Upper lobe of right lung (tissue), 1 donor: ENCODE data around the gene ZGLP1. TPM values are rescaled to one million over a fixed set of nuclear protein-coding genes. Genes with fewer than 3 reads are reported as not detected.

Experiments
- ATAC-seq: fragments of 200-7000 bp; cut with Tn5 transposase; one replicate; pipeline ENCODE4 v1.9.1; 2020; ENCODE audit warnings: mild to moderate bottlenecking, moderate library complexity
- DNase-seq: peaks from one replicate; pipeline ENCODE4 v3.0.0-alpha.2; 2020
- H3K27ac ChIP-seq: fragments of 200-600 bp; one replicate; pipeline ENCODE4 v1.8.0; 2022
- H3K27me3 ChIP-seq: fragments of 200-600 bp; one replicate; pipeline ENCODE4 v1.8.0; 2022; ENCODE audit warnings: mild to moderate bottlenecking
- H3K36me3 ChIP-seq: fragments of 200-600 bp; one replicate; pipeline ENCODE4 v1.8.0; 2022
- H3K4me1 ChIP-seq: fragments of 200-600 bp; one replicate; pipeline ENCODE4 v1.8.0; 2022
- H3K4me3 ChIP-seq: fragments of 200-600 bp; one replicate; pipeline ENCODE4 v1.8.0; 2022; ENCODE audit warnings: mild to moderate bottlenecking
- H3K9me3 ChIP-seq: fragments of 200-600 bp; one replicate; pipeline ENCODE4 v1.8.0; 2022
- CTCF ChIP-seq: fragments of 200-600 bp; IDR thresholded peaks from one replicate; pipeline ENCODE4 v1.8.0; 2022; ENCODE audit warnings: antibody characterized with exemption
- intact Hi-C: fragments of 100-400 bp; cut with DNase I; formaldehyde crosslinking; loops from one replicate; pipeline ENCODE4 v1.11.0; 2022
- total RNA-seq: library from RNA; stranded (reverse); fragmentation: NEBNext Ultra II Directional; extraction: Animal tissue kit (Norgen Biotek cat#: 25700); gene quantifications from one replicate; pipeline ENCODE4 v1.2.1, GENCODE V29; 2021
- donor health status: DM: no; HTN: yes; CAD: no; lungs with severe emphysema.

Gene ZGLP1
- total RNA-seq, 1 donor from 2014 or later: 3.8 TPM

- Histone ChIP-seq H3K9me3 (no peaks in the 10 kb centered on the region), H3K4me1 (peaks cover 13% of the 10 kb centered on the region), H3K27ac (peak overlapping the region; percentile 86), H3K27me3 (no peaks in the 10 kb centered on the region), H3K36me3 (peaks cover 31% of the 10 kb centered on the region), H3K4me3 (peak overlapping the region; percentile 74)
- no peak for TF ChIP-seq CTCF
- ATAC-seq: no peak
- intact Hi-C loops: no loop called here
- no peak for DNase-seq
These were observed 22.7 kb upstream of the ZGLP1 start for GRCh38 chr19:10332158-10332964.

- Histone ChIP-seq H3K9me3 (no peaks in the 10 kb centered on the region), H3K27me3 (no peaks in the 10 kb centered on the region), H3K36me3 (peaks cover 59% of the 10 kb centered on the region), H3K4me3 (no peak overlapping the region), H3K4me1 (peaks cover 13% of the 10 kb centered on the region), H3K27ac (no peak overlapping the region)
- TF ChIP-seq CTCF: no peak
- intact Hi-C loops: no loop called here
- DNase-seq: no peak
- no peak for ATAC-seq
These were observed 19.9 kb upstream of the ZGLP1 start for GRCh38 chr19:10329555-10329954.

GRCh38 chr19:10328558-10329429 lies 19.2 kb upstream of the ZGLP1 start:
- Histone ChIP-seq H3K27me3 (no peaks in the 10 kb centered on the region), H3K4me3 (no peak overlapping the region), H3K4me1 (peaks cover 13% of the 10 kb centered on the region), H3K9me3 (no peaks in the 10 kb centered on the region), H3K27ac (no peak overlapping the region), H3K36me3 (peaks cover 66% of the 10 kb centered on the region)
- intact Hi-C loops: no loop called here
- DNase-seq (no peak), ATAC-seq (no peak)
- TF ChIP-seq CTCF: no peak

GRCh38 chr19:10327793-10328192 lies 18.2 kb upstream of the ZGLP1 start:
- H3K36me3 ChIP-seq: peaks cover 76% of the 10 kb centered on the region
- intact Hi-C loops: no loop called here
- DNase-seq (no peak), ATAC-seq (no peak)
- no peak overlapping the region for H3K27ac ChIP-seq
- H3K27me3 ChIP-seq: no peaks in the 10 kb centered on the region
- TF ChIP-seq CTCF: no peak
- H3K4me1 ChIP-seq: peaks cover 13% of the 10 kb centered on the region
- no peak overlapping the region for H3K4me3 ChIP-seq
- no peaks in the 10 kb centered on the region for H3K9me3 ChIP-seq

GRCh38 chr19:10325732-10326131 lies 16.1 kb upstream of the ZGLP1 start:
- DNase-seq (no peak), ATAC-seq (no peak)
- Histone ChIP-seq H3K4me1 (no peaks in the 10 kb centered on the region), H3K4me3 (no peak overlapping the region), H3K9me3 (no peaks in the 10 kb centered on the region), H3K36me3 (peaks cover 97% of the 10 kb centered on the region), H3K27ac (no peak overlapping the region), H3K27me3 (no peaks in the 10 kb centered on the region)
- intact Hi-C loops: no loop called here
- no peak for TF ChIP-seq CTCF
